OCI-LY1 (cell line): ENCODE results near the gene TBC1D9B.

ENCODE experiments used
- EZH2 ChIP-seq: fragments of 200-600 bp; sonication (generic), shearing (Covaris generic); IDR thresholded peaks from 2 replicates; pipeline ENCODE4 v1.8.0; 2017; ENCODE audit warnings: borderline replicate concordance, mixed run types, mild to moderate bottlenecking, antibody characterized with exemption, low read length, moderate library complexity, mixed read lengths
- TF ChIP-seq, protein P1 (sequence below): fragments of 200-600 bp; sonication (generic), shearing (Covaris generic); IDR thresholded peaks from 2 replicates; pipeline ENCODE4 v1.5.1; 2017; ENCODE audit warnings: mild to moderate bottlenecking, antibody characterized with exemption, low read length, moderate library complexity, mixed read lengths

DNA sequence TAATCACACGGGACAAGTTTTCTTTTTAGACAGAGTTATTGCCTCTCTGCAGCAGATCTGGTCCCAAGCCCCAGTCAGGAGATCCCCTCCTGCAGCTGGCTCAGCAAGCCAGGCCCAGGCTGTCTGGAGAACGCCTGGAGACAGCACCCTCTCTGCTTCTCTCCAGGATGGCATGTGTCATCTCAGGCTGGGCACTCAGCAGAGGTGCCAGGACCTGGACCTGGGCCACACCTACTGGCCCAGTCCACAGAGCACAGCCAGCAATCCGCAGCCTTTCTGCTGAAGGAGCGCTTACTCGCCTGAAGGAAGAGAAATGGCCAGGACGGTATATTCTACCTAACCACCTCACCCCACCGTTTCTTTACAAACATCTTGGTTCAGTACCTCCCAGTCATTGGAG lies 4.7 kb upstream of the TBC1D9B start:
- TF ChIP-seq, protein P1, sequence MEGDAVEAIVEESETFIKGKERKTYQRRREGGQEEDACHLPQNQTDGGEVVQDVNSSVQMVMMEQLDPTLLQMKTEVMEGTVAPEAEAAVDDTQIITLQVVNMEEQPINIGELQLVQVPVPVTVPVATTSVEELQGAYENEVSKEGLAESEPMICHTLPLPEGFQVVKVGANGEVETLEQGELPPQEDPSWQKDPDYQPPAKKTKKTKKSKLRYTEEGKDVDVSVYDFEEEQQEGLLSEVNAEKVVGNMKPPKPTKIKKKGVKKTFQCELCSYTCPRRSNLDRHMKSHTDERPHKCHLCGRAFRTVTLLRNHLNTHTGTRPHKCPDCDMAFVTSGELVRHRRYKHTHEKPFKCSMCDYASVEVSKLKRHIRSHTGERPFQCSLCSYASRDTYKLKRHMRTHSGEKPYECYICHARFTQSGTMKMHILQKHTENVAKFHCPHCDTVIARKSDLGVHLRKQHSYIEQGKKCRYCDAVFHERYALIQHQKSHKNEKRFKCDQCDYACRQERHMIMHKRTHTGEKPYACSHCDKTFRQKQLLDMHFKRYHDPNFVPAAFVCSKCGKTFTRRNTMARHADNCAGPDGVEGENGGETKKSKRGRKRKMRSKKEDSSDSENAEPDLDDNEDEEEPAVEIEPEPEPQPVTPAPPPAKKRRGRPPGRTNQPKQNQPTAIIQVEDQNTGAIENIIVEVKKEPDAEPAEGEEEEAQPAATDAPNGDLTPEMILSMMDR, result no peak
- no peak for TF ChIP-seq EZH2
